ENCODE data around the gene CLASP1. TPM values are rescaled to one million over a fixed set of nuclear protein-coding genes. Genes with fewer than 3 reads are reported as not detected.

CLASP1 gene
- total RNA-seq, 2 experiments from 2014 or later: 122 to 126 TPM

DNA sequence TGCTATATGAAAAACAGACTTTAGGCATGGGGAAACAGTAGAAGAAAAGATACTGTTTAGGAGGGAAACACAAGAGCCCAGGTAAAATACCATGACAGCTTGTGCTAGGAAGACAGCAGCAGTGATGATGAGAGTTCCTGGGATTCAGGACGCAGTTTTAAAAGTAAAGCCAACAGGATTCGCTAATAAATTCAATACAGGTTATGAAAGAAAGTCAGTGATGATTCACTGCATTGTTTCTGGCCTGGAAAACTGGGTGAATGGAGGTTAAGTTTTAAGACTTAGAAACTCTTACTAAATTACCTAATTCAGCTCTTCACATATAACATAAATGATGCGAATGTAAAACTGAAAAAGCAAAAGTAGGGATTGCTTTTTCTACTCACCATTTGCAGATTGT, 146.5 kb downstream of the CLASP1 start:
- POLR2A ChIA-PET: no interaction called here
- peaks cover 34% of the 10 kb centered on the region for H3K4me1 Mint-ChIP-seq (ENCODE audit: low read depth)
- peaks cover 78% of the 10 kb centered on the region for H3K36me3 Mint-ChIP-seq

DNA sequence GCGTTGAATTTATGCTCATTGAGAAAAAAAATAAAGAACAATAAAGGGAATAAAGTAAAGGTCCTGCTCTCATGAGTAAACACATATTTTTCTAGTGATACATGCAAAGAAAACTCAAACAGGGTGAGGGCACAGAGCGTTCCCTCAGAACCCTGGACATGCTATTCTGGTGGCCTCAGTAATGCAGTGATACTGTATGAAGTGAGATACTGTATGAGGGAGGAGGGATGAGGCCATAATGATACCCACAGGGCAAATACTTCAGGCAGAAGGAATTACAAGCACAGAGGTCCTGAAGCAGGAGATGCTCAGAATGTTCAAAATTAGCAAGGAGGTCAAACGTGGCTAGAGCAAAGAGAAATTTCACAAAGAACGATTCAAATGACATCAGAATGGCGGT, 147.0 kb downstream of the CLASP1 start:
- no peaks in the 10 kb centered on the region for H3K27me3 Mint-ChIP-seq
- H3K36me3 Mint-ChIP-seq: peaks cover 76% of the 10 kb centered on the region
- H3K9me3 Mint-ChIP-seq: peaks cover 5% of the 10 kb centered on the region

More for the DNA sequence above, 146.5 kb downstream of the CLASP1 start:
- CTCF ChIA-PET: no interaction called here
- H3K9me3 Mint-ChIP-seq: peaks cover 5% of the 10 kb centered on the region
- no peak overlapping the region for H3K27ac Mint-ChIP-seq
- H3K4me3 Mint-ChIP-seq: no peak overlapping the region
- DNase-seq: no peak
- intact Hi-C loops (cut with micrococcal nuclease): no loop called here
- no peaks in the 10 kb centered on the region for H3K27me3 Mint-ChIP-seq

DNA sequence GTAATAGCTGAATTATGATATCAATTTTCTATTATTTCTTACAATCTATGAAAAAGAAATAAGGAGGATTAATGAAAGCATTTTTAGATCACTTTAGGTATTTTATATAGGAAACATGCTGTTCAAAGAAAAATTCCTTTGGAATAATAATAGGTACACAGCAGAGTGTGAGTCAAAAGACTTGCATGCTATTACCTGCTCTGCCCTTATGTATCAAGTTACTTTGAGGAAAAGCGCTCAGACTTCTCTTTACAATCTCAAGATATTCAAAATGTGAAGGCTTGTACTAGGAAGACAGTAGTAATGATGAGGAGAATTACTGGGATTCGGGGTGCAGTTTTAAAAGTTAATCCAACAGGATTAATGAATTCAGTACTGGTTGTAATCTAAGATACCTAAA, 147.7 kb downstream of the CLASP1 start:
- no peak overlapping the region for H3K4me3 Mint-ChIP-seq
- H3K4me1 Mint-ChIP-seq (ENCODE audit: low read depth): peaks cover 29% of the 10 kb centered on the region
- no peaks in the 10 kb centered on the region for H3K27me3 Mint-ChIP-seq
- POLR2A ChIA-PET: no interaction called here
- H3K27ac Mint-ChIP-seq: no peak overlapping the region
- H3K36me3 Mint-ChIP-seq: peaks cover 72% of the 10 kb centered on the region
- H3K9me3 Mint-ChIP-seq: peaks cover 5% of the 10 kb centered on the region
- CTCF ChIA-PET: no interaction called here
- no peak for DNase-seq
- intact Hi-C loops (cut with micrococcal nuclease): no loop called here

More for the DNA sequence above, 147.0 kb downstream of the CLASP1 start:
- intact Hi-C loops (cut with micrococcal nuclease): no loop called here
- DNase-seq: no peak
- CTCF ChIA-PET: no interaction called here
- H3K4me3 Mint-ChIP-seq: no peak overlapping the region
- POLR2A ChIA-PET: no interaction called here
- no peak overlapping the region for H3K27ac Mint-ChIP-seq
- H3K4me1 Mint-ChIP-seq (ENCODE audit: low read depth): peaks cover 33% of the 10 kb centered on the region

DNA sequence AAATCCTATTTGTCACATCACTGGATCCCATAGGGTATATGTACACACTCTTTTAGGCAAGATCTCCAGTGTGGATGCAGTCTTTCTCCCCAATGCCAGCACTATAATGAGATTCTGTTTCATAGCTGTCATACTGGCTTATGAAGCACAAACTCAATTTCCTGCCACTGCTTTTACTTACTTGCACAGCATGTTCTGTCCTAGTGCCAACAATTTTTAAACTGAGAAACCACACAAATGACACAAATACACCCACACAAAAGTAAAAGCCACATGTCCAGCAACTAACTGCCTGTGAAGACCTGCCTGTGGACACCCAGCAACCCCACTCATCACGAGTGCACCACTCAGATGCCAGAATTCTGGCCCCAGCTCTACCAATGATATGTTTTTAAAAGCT, 148.2 kb downstream of the CLASP1 start:
- CTCF ChIA-PET: interaction anchor here (1.0 kb wide), 1 partner anchor 218 kb away, joined by 3 read pairs; no protein-coding TSS in a partner anchor
- Mint-ChIP-seq H3K4me3 (no peak overlapping the region), H3K27ac (peak overlapping the region; percentile 33)

DNA sequence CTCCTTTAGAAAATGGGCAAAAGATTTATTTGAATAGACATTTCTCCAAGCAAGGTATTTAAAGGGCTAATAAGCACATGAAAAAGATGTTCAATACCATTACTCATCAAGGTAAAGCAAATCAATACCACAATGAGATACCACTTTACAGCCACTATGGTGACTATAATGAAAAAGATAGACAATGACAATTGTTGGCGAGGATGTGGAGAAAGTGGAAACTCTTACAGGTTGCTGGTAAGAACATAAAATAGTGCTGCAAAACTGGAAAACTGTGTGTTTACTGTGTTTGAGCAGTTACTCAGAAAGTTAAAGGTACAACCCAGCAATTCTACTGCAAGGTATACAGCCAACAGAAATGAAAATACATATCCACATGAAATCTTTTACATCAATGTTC, 150.5 kb downstream of the CLASP1 start:
- ChIA-PET CTCF (no interaction called here), POLR2A (no interaction called here)
- H3K36me3 Mint-ChIP-seq: peaks cover 61% of the 10 kb centered on the region
- no peak for DNase-seq
- no peak overlapping the region for H3K4me3 Mint-ChIP-seq
- intact Hi-C loops (cut with micrococcal nuclease): no loop called here
- peaks cover 5% of the 10 kb centered on the region for H3K9me3 Mint-ChIP-seq
- peaks cover 27% of the 10 kb centered on the region for H3K4me1 Mint-ChIP-seq (ENCODE audit: low read depth)
- H3K27me3 Mint-ChIP-seq: no peaks in the 10 kb centered on the region
- H3K27ac Mint-ChIP-seq: no peak overlapping the region

More for the DNA sequence above, 148.2 kb downstream of the CLASP1 start:
- Mint-ChIP-seq H3K36me3 (peaks cover 68% of the 10 kb centered on the region), H3K4me1 (ENCODE audit: low read depth) (peaks cover 24% of the 10 kb centered on the region), H3K27me3 (no peaks in the 10 kb centered on the region), H3K9me3 (peaks cover 5% of the 10 kb centered on the region)
- POLR2A ChIA-PET: no interaction called here
- intact Hi-C loops (cut with micrococcal nuclease): no loop called here
- DNase-seq: no peak

DNA sequence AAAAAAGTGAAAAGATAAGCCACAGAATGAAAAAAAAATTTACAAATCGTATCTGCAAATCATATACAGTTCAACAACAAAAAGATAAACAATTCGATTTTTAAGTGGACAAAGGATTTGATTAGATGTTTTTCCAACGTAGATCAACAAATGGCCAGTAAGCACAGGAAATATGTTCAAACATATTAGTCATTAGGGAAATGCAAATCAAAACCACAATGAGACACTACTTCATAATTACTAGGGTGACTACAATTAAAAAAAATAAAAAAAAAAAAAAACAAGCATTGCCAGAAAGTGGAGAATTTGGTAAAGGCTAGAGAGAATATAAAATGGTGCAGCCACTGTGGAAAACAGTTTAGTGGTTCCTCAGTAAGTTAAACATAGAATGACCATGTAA, 156.9 kb downstream of the CLASP1 start:
- POLR2A ChIA-PET: no interaction called here
- Mint-ChIP-seq H3K4me3 (no peak overlapping the region), H3K9me3 (no peaks in the 10 kb centered on the region), H3K27me3 (no peaks in the 10 kb centered on the region), H3K36me3 (peaks cover 22% of the 10 kb centered on the region), H3K27ac (no peak overlapping the region), H3K4me1 (ENCODE audit: low read depth) (peaks cover 51% of the 10 kb centered on the region)
- intact Hi-C loops (cut with micrococcal nuclease): no loop called here
- DNase-seq: no peak
- CTCF ChIA-PET: interaction anchor here (1.2 kb wide), 1 partner anchor 10 kb away, joined by 3 read pairs; no protein-coding TSS in a partner anchor

DNA sequence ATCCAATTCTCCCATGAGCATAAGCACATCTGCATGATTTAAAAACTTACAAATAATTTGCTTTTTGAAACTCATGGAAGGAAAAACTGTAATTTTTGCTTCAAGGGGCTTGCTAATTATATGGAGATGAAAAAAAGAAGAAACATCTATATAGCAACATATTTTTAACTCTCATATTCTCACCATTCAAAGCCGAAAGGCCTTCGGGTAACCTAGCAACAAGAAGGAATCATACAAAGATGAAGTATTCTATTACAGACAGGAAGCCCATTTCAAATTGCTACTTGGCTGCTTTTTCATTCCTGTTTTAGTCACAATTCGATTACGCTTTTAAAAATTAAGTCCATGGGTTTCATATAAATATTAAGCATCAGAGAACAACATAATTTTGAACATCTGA, 157.7 kb downstream of the CLASP1 start:
- intact Hi-C loops (cut with micrococcal nuclease): no loop called here
- H3K9me3 Mint-ChIP-seq: no peaks in the 10 kb centered on the region
- peaks cover 49% of the 10 kb centered on the region for H3K4me1 Mint-ChIP-seq (ENCODE audit: low read depth)
- no peaks in the 10 kb centered on the region for H3K27me3 Mint-ChIP-seq
- no peak for DNase-seq
- ChIA-PET CTCF (interaction anchor here (1.2 kb wide), 1 partner anchor 9 kb away, joined by 3 read pairs; no protein-coding TSS in a partner anchor), POLR2A (no interaction called here)
- peaks cover 18% of the 10 kb centered on the region for H3K36me3 Mint-ChIP-seq
- H3K4me3 Mint-ChIP-seq: no peak overlapping the region
- H3K27ac Mint-ChIP-seq: no peak overlapping the region

DNA sequence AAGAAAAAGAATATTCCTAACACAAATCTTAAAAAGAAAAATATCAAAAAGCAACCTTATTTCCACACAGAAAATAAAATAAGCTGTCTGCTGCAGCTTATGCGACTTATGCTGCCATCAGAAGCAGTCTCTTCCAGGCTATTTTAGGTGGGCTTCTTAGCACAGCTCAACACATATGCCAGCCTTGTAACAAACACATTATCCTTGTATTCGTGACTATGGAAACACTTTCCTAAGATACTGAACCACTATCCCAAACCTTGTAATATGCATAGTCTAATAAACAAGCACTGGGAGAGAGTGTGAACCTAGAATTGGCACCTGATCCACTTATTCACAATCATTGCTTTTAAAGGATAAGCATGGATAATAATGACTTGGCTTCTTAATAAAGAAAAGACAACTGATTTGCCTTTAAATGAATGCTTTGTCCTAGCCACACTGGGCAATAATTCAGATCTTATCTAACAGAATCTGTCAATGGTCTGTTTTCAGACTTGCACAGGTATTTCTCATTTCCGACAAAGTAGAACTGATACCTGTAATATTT, 158.6 kb downstream of the CLASP1 start:
- intact Hi-C loops (cut with micrococcal nuclease): no loop called here
- no peak for DNase-seq
- POLR2A ChIA-PET: no interaction called here
- Mint-ChIP-seq H3K27ac (no peak overlapping the region), H3K4me1 (ENCODE audit: low read depth) (peaks cover 53% of the 10 kb centered on the region), H3K9me3 (no peaks in the 10 kb centered on the region), H3K27me3 (no peaks in the 10 kb centered on the region), H3K36me3 (peaks cover 16% of the 10 kb centered on the region), H3K4me3 (no peak overlapping the region)
- CTCF ChIA-PET: no interaction called here

DNA sequence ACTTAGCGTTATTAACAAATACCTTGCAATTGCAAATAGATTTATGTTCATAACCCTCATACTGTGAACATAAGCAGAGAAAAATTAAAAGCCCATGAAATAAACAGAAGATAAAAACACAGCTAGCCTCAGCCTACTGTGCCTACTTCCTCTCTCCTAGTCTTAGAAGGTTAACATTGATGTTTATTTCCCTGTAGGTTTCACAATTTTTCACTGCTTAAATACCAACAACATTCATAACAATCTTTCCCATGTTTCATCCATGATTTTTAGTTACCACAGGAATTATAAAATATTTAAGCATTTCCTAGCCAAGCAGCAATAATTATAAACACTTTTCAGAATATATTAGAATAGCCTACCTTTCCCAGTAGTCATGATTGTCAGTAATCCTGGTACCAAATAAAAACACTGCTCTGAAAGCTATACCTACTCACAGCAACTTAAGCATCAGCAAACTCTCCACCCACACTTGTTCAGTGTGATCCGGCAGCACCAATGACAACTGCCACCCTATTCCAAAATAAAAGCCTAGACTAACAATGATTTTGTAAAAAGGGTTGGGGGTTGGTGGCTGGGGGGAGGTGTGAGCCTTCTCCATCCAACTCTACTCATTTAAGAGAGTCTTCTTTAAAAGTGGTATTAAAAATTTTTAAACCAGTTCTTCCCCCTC, 159.2 kb downstream of the CLASP1 start:
- Mint-ChIP-seq H3K36me3 (peaks cover 16% of the 10 kb centered on the region), H3K4me1 (ENCODE audit: low read depth) (peaks cover 53% of the 10 kb centered on the region), H3K27ac (no peak overlapping the region), H3K27me3 (no peaks in the 10 kb centered on the region), H3K4me3 (no peak overlapping the region), H3K9me3 (no peaks in the 10 kb centered on the region)
- no peak for DNase-seq
- ChIA-PET POLR2A (no interaction called here), CTCF (no interaction called here)
- intact Hi-C loops (cut with micrococcal nuclease): no loop called here

DNA sequence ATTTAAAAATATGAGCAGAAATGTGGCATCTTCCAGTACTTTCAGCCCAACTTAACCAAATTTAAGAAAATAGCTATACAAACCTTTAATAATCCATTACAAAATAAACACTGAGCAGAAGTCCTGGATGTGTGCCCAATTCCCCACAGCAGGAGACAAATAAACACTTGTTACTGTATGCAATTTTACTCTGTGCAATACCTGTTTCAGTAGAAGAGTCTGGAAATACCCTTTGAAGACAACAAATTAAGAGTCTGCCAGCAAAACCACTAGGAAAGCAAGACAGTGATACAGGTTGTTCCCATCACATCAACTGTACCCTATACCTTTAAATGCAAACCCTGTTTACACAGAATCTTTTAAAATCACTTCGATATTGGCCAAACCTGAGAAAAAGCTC, 160.0 kb downstream of the CLASP1 start:
- no peak for DNase-seq
- Mint-ChIP-seq H3K9me3 (no peaks in the 10 kb centered on the region), H3K27ac (no peak overlapping the region), H3K4me3 (no peak overlapping the region), H3K4me1 (ENCODE audit: low read depth) (peaks cover 56% of the 10 kb centered on the region), H3K27me3 (no peaks in the 10 kb centered on the region), H3K36me3 (peaks cover 19% of the 10 kb centered on the region)
- intact Hi-C loops (cut with micrococcal nuclease): no loop called here
- CTCF ChIA-PET: no interaction called here
- POLR2A ChIA-PET: interaction anchor here (0.6 kb wide), 1 partner anchor 75 kb away, joined by 3 read pairs; no protein-coding TSS in a partner anchor

DNA sequence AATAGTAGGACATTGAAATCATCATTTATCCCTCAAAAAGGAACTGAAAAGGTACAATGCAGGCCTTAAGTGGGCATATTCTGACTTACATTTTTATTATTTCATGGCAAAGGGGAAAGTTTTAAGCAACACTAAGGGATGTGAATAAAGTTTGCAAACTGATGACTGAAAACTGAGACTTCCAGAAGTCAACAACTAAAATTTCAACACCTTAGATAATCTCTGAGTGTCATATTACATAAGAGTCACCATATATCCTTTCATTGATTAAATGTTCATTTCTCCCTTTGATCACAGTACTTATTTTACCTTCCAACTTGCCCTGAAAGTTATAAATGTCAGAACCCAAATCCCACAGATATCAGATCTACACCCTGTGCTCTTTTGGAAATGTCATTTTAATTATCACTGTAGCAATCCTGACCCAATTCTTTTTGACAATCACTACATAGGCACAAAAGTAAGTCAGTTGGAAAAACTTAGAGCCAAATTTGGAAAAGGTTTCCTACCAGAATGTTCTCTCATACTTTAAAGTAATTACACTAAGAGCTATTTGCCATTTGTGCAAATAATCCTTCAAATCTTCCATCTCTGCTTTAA, 163.0 kb downstream of the CLASP1 start:
- Mint-ChIP-seq H3K9me3 (no peaks in the 10 kb centered on the region), H3K4me3 (no peak overlapping the region), H3K27ac (no peak overlapping the region), H3K27me3 (no peaks in the 10 kb centered on the region), H3K36me3 (peaks cover 14% of the 10 kb centered on the region), H3K4me1 (ENCODE audit: low read depth) (peaks cover 32% of the 10 kb centered on the region)
- intact Hi-C loops (cut with micrococcal nuclease): no loop called here
- no peak for DNase-seq
- ChIA-PET POLR2A (interaction anchor here (0.9 kb wide), 1 partner anchor 163 kb away, joined by 3 read pairs; the partner anchor contains the start of gene CLASP1), CTCF (no interaction called here)

DNA sequence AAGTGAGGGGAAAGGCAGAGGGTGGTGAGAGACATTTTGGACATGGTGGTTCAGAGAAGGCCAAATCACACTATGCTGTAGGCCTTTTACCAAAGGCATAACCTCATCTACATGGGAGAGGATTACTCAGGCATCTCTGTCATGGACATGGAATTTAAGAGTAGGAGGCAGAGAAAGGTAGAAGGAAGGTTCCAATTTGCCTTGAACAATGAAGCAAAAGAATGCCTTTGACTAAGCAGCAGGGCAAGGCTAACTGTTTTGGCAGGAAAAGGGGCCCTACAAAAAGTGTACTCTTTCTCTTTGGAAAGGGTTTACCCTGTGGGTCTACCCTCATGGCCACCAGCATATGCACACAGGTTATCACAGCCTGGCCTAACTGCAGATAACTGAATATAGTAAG, 164.2 kb downstream of the CLASP1 start:
- no peaks in the 10 kb centered on the region for H3K9me3 Mint-ChIP-seq
- no peaks in the 10 kb centered on the region for H3K27me3 Mint-ChIP-seq
- H3K27ac Mint-ChIP-seq: no peak overlapping the region
- intact Hi-C loops (cut with micrococcal nuclease): no loop called here
- POLR2A ChIA-PET: no interaction called here
- CTCF ChIA-PET: no interaction called here
- no peak for DNase-seq
- H3K4me3 Mint-ChIP-seq: no peak overlapping the region
- peaks cover 18% of the 10 kb centered on the region for H3K36me3 Mint-ChIP-seq
- peaks cover 27% of the 10 kb centered on the region for H3K4me1 Mint-ChIP-seq (ENCODE audit: low read depth)

DNA sequence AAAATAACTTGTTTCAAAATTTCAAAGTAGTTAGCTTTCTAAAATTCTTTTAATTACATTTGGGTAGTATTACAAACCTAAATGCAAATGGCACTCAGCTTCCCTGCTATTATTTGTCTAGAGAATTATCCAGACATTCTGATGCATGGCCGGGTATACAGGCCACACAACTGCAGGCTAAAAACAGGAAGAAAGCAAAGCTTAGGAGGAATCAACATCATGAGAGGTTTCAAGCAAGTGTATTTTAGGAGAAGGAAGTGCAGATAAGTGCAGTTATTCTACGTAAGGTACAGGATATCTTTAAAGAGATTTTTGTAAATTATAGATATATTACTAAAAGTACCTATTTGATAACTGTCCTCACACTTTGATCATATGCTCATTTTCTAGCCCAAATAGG, 165.4 kb downstream of the CLASP1 start:
- H3K4me1 Mint-ChIP-seq (ENCODE audit: low read depth): peaks cover 23% of the 10 kb centered on the region
- CTCF ChIA-PET: no interaction called here
- intact Hi-C loops (cut with micrococcal nuclease): no loop called here
- no peaks in the 10 kb centered on the region for H3K27me3 Mint-ChIP-seq
- POLR2A ChIA-PET: no interaction called here
- DNase-seq: no peak
- no peaks in the 10 kb centered on the region for H3K9me3 Mint-ChIP-seq
- H3K4me3 Mint-ChIP-seq: no peak overlapping the region
- no peak overlapping the region for H3K27ac Mint-ChIP-seq
- peaks cover 18% of the 10 kb centered on the region for H3K36me3 Mint-ChIP-seq

Measured in activated CD4-positive, alpha-beta memory T cell treated with anti-CD3 and anti-CD28 coated beads for 36 hours (primary cell).